Right lobe of liver (tissue), 4 donors: Measurements from ENCODE around the gene C1QTNF1.

Experiments
- CTCF ChIP-seq, 4 donors: fragments of 200-600 bp in 3 of 4; fragments of 450-650 bp in 1 of 4; IDR thresholded peaks; one replicate each; pipeline versions ENCODE4 v1.5.1 to v1.8.0; 2016 to 2022; ENCODE audit warnings: antibody characterized with exemption in 4 of 4, mild to moderate bottlenecking in 2 of 4
- POLR2A ChIP-seq: fragments of 450-650 bp; IDR thresholded peaks from one replicate; pipeline ENCODE4 v1.6.1; 2017; ENCODE audit warnings: antibody characterized with exemption, mild to moderate bottlenecking
- donor health status: DM: no; HTN: no; CAD: no.
- donor health status: DM: no; HTN: no; CAD: no.
- donor health status: DM: no; HTN: yes; CAD: no.

- TF ChIP-seq CTCF (IDR thresholded peaks at IDR 0.05) (no peak), POLR2A (no peak)
Observed at GRCh38 chr17:79054200-79054960, 30.4 kb downstream of the C1QTNF1 start.
